Measurements from ENCODE around the gene LMO7.

The LMO7 gene

GRCh38 chr13:75870397-75870903, 234.3 kb downstream of the LMO7 start:
- TF ChIP-seq CTCF (IDR thresholded peaks at IDR 0.05; ENCODE audit: insufficient read depth, low read depth, low read length, missing control alignments) = peak; percentile 57
- DNase-seq (ENCODE audit: low read depth) = peak; percentile 7

GRCh38 chr13:75871059-75871458, 234.9 kb downstream of the LMO7 start:
- H3K4me3 ChIP-seq (ENCODE audit: low read depth, low read length) = no peak overlapping the region
- DNase-seq (ENCODE audit: low read depth) = no peak
- TF ChIP-seq CTCF (IDR thresholded peaks at IDR 0.05; ENCODE audit: insufficient read depth, low read depth, low read length, missing control alignments) = no peak

More at GRCh38 chr13:75870397-75870903, 234.3 kb downstream of the LMO7 start:
- no peak overlapping the region for H3K4me3 ChIP-seq (ENCODE audit: low read depth, low read length)

- no peak overlapping the region for H3K4me3 ChIP-seq (ENCODE audit: low read depth, low read length)
Measured at GRCh38 chr13:75872980-75873379, 236.8 kb downstream of the LMO7 start.

GRCh38 chr13:75873494-75873893, 237.4 kb downstream of the LMO7 start:
- TF ChIP-seq CTCF (IDR thresholded peaks at IDR 0.05; ENCODE audit: insufficient read depth, low read depth, low read length, missing control alignments) = no peak
- H3K4me3 ChIP-seq (ENCODE audit: low read depth, low read length) = no peak overlapping the region
- no peak for DNase-seq (ENCODE audit: low read depth)

More at GRCh38 chr13:75872980-75873379, 236.8 kb downstream of the LMO7 start:
- no peak for DNase-seq (ENCODE audit: low read depth)
- TF ChIP-seq CTCF (IDR thresholded peaks at IDR 0.05; ENCODE audit: insufficient read depth, low read depth, low read length, missing control alignments) = no peak

GRCh38 chr13:75875450-75875849, 239.3 kb downstream of the LMO7 start:
- TF ChIP-seq CTCF (IDR thresholded peaks at IDR 0.05; ENCODE audit: insufficient read depth, low read depth, low read length, missing control alignments) = no peak
- DNase-seq (ENCODE audit: low read depth) = no peak
- no peak overlapping the region for H3K4me3 ChIP-seq (ENCODE audit: low read depth, low read length)

- peak; percentile 76 for DNase-seq (ENCODE audit: low read depth)
- TF ChIP-seq CTCF (IDR thresholded peaks at IDR 0.05; ENCODE audit: insufficient read depth, low read depth, low read length, missing control alignments) = peak; percentile 83
- no peak overlapping the region for H3K4me3 ChIP-seq (ENCODE audit: low read depth, low read length)
Measured at GRCh38 chr13:75876142-75877050, 240.3 kb downstream of the LMO7 start.

Data from GM12865 (cell line).